ENCODE results near the gene ZNF469.
"Not testable (repeated sequence)": the region's sequence is repeated elsewhere in the genome, so short reads cannot be mapped to it uniquely, and the experiment has no call there.

ZNF469 gene

GRCh38 chr16:88348377-88349152 lies 34.2 kb upstream of the ZNF469 start:
- no peak for DNase-seq

- no peak for DNase-seq
These were observed 33.4 kb upstream of the ZNF469 start for GRCh38 chr16:88349153-88349902.

- DNase-seq = no peak
These were observed 32.6 kb upstream of the ZNF469 start for GRCh38 chr16:88349903-88350900.

GRCh38 chr16:88350922-88351321 lies 31.8 kb upstream of the ZNF469 start:
- no peak for DNase-seq

GRCh38 chr16:88351491-88352101 lies 31.2 kb upstream of the ZNF469 start:
- DNase-seq = no peak

- no peak for DNase-seq
These were observed 30.2 kb upstream of the ZNF469 start for GRCh38 chr16:88352261-88353200.

GRCh38 chr16:88353232-88353631 lies 29.5 kb upstream of the ZNF469 start:
- no peak for DNase-seq

- no peak for DNase-seq
These were observed 29.1 kb upstream of the ZNF469 start for GRCh38 chr16:88353691-88354090.

GRCh38 chr16:88354229-88355092 lies 28.3 kb upstream of the ZNF469 start:
- DNase-seq = no peak

GRCh38 chr16:88355093-88355388 lies 27.7 kb upstream of the ZNF469 start:
- no peak for DNase-seq

GRCh38 chr16:88355389-88356123 lies 27.2 kb upstream of the ZNF469 start:
- DNase-seq = no peak

GRCh38 chr16:88356124-88356726 lies 26.5 kb upstream of the ZNF469 start:
- no peak for DNase-seq

GRCh38 chr16:88356727-88357199 lies 26.0 kb upstream of the ZNF469 start:
- no peak for DNase-seq

GRCh38 chr16:88357317-88358022 lies 25.3 kb upstream of the ZNF469 start:
- no peak for DNase-seq

GRCh38 chr16:88358023-88358420 lies 24.7 kb upstream of the ZNF469 start:
- no peak for DNase-seq

GRCh38 chr16:88359008-88359407 lies 23.8 kb upstream of the ZNF469 start:
- DNase-seq = no peak

- DNase-seq = not testable (repeated sequence)
These were observed 22.4 kb upstream of the ZNF469 start for GRCh38 chr16:88360401-88360800.

- DNase-seq = no peak
These were observed 21.8 kb upstream of the ZNF469 start for GRCh38 chr16:88360999-88361398.

GRCh38 chr16:88361775-88362174 lies 21.0 kb upstream of the ZNF469 start:
- no peak for DNase-seq
